Activated naive CD8-positive, alpha-beta T cell treated with anti-CD3 and anti-CD28 coated beads, Interleukin-2, amount 10 ng/mL, durations not matched to agents 7 days and 5 days (primary cell): ENCODE results near the gene LPAR6. TPM values are rescaled to one million over a fixed set of nuclear protein-coding genes. Genes with fewer than 3 reads are reported as not detected.
A peak's percentile ranks its signal among the peaks of the same experiment; 100 is the strongest.
"Not testable (repeated sequence)": the region's sequence is repeated elsewhere in the genome, so short reads cannot be mapped to it uniquely, and the experiment has no call there.

Experiments
- ATAC-seq: fragments of 150-1000 bp; cut with Tn5 transposase; one replicate; pipeline ENCODE4 v1.10.0; 2021; ENCODE audit warnings: low read depth, moderate library complexity
- POLR2A ChIA-PET: fragments of 350-600 bp; sonication (Branson Sonifier 250); formaldehyde crosslinking; loops from one replicate; lab custom pipeline; 2021; ENCODE audit warnings: antibody characterized with exemption; lab: Charles Lee
- DNase-seq: peaks from one replicate; pipeline ENCODE4 v3.0.0; 2021
- H3K27ac Mint-ChIP-seq: one replicate; pipeline ENCODE4 v1.8.0; 2022; ENCODE audit warnings: mild to moderate bottlenecking, mixed read lengths
- H3K27me3 Mint-ChIP-seq: one replicate; pipeline ENCODE4 v1.8.0; 2022; ENCODE audit warnings: mild to moderate bottlenecking, moderate library complexity, mixed read lengths
- H3K36me3 Mint-ChIP-seq: one replicate; pipeline ENCODE4 v1.8.0; 2021; ENCODE audit warnings: mild to moderate bottlenecking, mixed read lengths
- H3K4me1 Mint-ChIP-seq: one replicate; pipeline ENCODE4 v1.8.0; 2021; ENCODE audit warnings: mixed read lengths
- H3K4me3 Mint-ChIP-seq: one replicate; pipeline ENCODE4 v1.8.0; 2022; ENCODE audit warnings: mild to moderate bottlenecking, moderate library complexity, mixed read lengths
- H3K9me3 Mint-ChIP-seq: one replicate; pipeline ENCODE4 v1.8.0; 2021; ENCODE audit warnings: mixed read lengths
- total RNA-seq, 2 experiments: library from RNA; stranded (reverse); gene quantifications; one replicate each; pipeline ENCODE4 v1.2.3, GENCODE V29; 2021

LPAR6 gene
- total RNA-seq, 2 experiments from 2014 or later, result 48.1 to 55.4 TPM

DNA sequence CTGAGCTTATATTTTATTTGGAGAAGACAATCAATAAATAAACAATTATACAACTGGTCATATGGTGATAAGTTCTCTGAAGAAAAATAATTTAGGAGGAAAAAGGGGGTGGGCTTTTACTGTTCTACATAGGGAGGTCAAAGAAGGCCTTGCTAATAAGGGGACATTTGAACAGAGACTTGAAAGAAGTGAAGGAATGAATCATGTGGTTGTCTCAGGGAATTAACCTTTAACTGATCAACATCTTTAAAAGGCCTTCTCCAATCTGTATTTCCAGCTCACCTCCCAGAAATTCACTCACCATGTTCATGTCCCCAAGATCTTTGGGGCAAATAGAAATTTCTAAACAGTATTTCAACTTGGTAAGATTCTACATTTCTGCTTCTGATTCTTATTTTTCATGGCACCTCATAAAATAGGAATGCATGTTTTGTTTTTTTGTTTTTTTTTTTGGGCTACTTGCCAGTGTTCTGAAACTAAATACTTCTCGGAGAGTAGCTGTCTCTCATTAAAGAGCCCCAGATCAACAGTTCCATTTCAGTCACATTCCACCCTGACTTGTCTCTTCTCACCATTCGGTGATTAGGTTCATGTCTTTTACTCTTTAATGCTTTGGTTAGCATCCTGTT, 19.2 kb upstream of the LPAR6 start:
- POLR2A ChIA-PET, result no interaction called here
- Mint-ChIP-seq H3K36me3 (peaks cover 34% of the 10 kb centered on the region), H3K4me1 (peaks cover 31% of the 10 kb centered on the region), H3K27ac (no peak overlapping the region), H3K9me3 (peaks cover 3% of the 10 kb centered on the region), H3K4me3 (no peak overlapping the region), H3K27me3 (no peaks in the 10 kb centered on the region)
- ATAC-seq, result no peak
- DNase-seq, result no peak

DNA sequence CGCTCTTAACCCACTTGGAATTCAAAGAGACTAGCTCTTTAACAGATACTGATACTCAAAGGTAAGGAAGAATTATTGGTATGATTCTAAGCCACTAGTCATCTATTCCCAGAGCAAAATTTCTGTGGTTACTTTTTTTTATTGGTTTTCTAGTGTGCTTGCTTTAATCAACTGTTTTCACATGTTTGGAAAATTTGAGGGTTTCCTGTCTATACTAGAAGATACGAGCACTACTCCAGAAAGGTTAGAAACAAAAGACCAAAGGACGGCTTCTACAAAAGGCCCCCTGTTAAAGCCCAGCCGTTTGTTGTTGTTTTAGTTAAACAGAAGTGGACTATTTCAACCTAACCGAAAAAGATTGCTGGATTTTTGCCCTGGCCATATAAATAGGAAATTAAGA, 18.5 kb upstream of the LPAR6 start:
- Mint-ChIP-seq H3K27ac (no peak overlapping the region), H3K9me3 (peaks cover 6% of the 10 kb centered on the region), H3K36me3 (peaks cover 38% of the 10 kb centered on the region), H3K4me1 (peaks cover 30% of the 10 kb centered on the region), H3K4me3 (no peak overlapping the region), H3K27me3 (no peaks in the 10 kb centered on the region)
- POLR2A ChIA-PET, result no interaction called here
- no peak for ATAC-seq
- no peak for DNase-seq

DNA sequence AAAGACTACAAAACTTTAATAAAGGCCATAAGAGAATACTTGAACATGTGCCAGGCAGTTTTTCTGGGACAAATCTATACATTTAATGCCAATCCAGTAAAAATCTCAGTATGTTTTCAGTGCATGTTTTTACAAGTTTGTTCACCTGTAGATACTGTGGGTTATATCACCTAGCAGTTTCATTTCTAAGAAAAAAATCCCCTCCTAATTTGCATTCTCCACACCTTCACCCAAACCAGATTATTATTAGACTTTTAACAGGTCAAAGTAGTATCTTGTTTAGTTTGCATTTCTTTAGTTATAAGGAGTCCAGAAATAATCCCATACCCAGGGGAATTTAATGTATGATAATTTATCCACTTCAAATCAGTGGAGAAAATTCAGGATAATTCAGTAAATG, 17.0 kb upstream of the LPAR6 start:
- DNase-seq, result no peak
- Mint-ChIP-seq H3K36me3 (peaks cover 29% of the 10 kb centered on the region), H3K4me3 (no peak overlapping the region), H3K27me3 (no peaks in the 10 kb centered on the region), H3K4me1 (peaks cover 23% of the 10 kb centered on the region), H3K9me3 (peaks cover 3% of the 10 kb centered on the region), H3K27ac (no peak overlapping the region)
- no peak for ATAC-seq
- POLR2A ChIA-PET, result no interaction called here

DNA sequence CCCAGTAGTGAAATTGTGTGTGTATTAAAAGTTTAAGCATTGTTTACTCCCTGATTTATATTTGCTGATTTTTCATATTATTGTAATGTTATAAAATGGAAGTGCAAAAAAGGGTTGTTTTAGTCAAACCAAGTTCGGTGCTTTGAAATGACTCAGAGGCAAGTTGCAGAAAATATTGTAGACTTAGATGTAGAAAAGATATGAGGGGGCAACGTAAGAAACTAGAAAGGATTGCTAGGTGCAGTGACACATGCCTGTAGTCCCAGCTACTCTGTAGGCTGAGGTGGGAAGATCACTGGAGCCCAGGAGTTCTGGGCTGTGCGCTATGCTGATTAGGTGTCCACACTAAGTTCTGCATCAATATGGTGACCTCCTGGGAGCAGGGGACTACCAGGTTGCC, 16.1 kb upstream of the LPAR6 start:
- H3K36me3 Mint-ChIP-seq, result peaks cover 30% of the 10 kb centered on the region
- H3K4me3 Mint-ChIP-seq, result no peak overlapping the region
- peaks cover 20% of the 10 kb centered on the region for H3K4me1 Mint-ChIP-seq
- H3K27me3 Mint-ChIP-seq, result no peaks in the 10 kb centered on the region
- POLR2A ChIA-PET, result no interaction called here
- peaks cover 5% of the 10 kb centered on the region for H3K9me3 Mint-ChIP-seq
- no peak overlapping the region for H3K27ac Mint-ChIP-seq
- ATAC-seq, result no peak
- no peak for DNase-seq

DNA sequence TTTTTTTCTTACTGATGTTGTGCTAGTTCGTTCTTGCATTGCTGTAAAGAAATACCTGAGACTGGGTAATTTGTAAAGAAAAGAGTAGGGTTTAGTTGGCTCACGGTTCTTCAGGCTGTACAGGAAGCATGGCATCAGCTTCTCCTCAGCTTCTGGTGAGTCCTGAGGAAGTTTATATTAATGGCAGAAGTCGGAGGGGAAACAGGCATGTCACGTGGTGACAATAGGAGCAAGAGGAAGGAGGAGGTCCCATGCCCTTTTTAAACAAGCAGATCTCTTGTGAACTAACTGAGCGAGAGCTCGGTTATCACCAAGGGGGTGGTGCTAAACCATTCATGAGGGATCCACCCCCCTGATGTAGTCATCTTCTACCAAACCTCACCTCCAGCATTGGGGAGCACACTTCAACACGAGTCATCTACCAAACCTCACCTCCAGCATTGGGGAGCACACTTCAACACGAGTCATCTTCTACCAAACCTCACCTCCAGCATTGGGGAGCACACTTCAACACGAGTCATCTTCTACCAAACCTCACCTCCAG, 13.9 kb upstream of the LPAR6 start:
- H3K27ac Mint-ChIP-seq, DNase-seq, H3K4me3 Mint-ChIP-seq, POLR2A ChIA-PET, H3K27me3 Mint-ChIP-seq, ATAC-seq, H3K9me3 Mint-ChIP-seq: not testable (repeated sequence)
- peaks cover 36% of the 10 kb centered on the region for H3K36me3 Mint-ChIP-seq
- H3K4me1 Mint-ChIP-seq, result peaks cover 17% of the 10 kb centered on the region

DNA sequence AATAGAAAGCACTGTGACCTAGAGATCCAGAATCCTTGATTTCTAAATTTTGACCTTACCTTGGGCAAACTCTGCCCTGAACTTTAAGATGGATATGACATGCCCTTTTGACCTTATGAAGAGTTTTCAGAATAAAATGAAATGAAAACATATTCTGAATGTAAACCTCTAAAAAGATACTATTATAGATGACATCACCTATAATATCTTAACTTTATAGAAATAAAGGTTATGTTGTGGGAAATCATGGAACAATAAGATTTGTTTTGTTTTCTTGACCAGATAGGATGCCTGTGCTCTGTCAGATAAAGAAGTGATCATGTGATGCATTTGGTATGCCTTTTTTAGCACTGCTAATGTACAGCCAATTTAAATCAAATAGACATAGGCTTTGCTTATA, 13.1 kb upstream of the LPAR6 start:
- Mint-ChIP-seq H3K9me3 (peaks cover 8% of the 10 kb centered on the region), H3K4me1 (peaks cover 12% of the 10 kb centered on the region), H3K27ac (no peak overlapping the region), H3K36me3 (peaks cover 40% of the 10 kb centered on the region), H3K4me3 (no peak overlapping the region), H3K27me3 (no peaks in the 10 kb centered on the region)
- POLR2A ChIA-PET, result no interaction called here
- ATAC-seq (no peak), DNase-seq (no peak)

DNA sequence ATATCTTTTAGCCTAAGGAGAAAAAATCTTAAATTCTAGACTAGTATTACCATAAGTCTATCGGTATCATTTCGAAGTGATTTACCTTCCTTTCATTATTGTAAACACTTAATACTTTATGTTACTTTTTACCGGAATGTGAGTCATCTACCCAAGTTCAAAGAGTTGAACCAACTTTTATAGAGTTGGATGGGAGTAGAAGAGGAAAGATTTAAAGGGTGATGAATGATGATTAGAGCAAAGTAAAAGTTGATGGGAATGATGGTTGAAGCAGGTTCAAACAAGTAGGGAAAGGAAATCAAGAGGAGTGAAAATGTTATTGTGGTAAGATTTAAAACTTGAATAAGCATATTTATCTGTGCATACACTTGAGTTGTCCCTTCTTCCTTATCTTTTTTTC, 11.3 kb upstream of the LPAR6 start:
- H3K27ac Mint-ChIP-seq, result no peak overlapping the region
- peaks cover 52% of the 10 kb centered on the region for H3K36me3 Mint-ChIP-seq
- peaks cover 22% of the 10 kb centered on the region for H3K9me3 Mint-ChIP-seq
- H3K4me1 Mint-ChIP-seq, result peaks cover 5% of the 10 kb centered on the region
- no peak overlapping the region for H3K4me3 Mint-ChIP-seq
- no peaks in the 10 kb centered on the region for H3K27me3 Mint-ChIP-seq
- POLR2A ChIA-PET, result no interaction called here
- DNase-seq, result no peak
- ATAC-seq, result no peak

DNA sequence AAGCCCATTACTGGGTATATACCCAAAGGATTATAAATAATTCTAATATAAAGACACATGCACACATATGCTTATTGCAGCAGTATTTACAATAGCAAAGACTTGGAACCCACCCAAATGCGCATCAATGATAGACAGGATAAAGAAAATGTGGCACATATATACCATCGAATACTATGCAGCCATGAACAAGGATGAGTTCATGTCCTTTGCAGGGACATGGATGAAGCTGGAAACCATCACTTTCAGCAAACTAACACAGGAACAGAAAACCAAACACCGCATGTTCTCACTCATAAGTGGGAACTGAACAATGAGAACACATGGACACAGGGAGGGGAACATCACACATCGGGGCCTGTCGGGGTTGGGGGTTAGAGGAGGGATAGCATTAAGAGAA, 9.1 kb upstream of the LPAR6 start:
- Mint-ChIP-seq H3K9me3 (peaks cover 35% of the 10 kb centered on the region), H3K36me3 (peaks cover 68% of the 10 kb centered on the region)
- POLR2A ChIA-PET, H3K4me1 Mint-ChIP-seq, ATAC-seq, H3K4me3 Mint-ChIP-seq, H3K27me3 Mint-ChIP-seq, DNase-seq, H3K27ac Mint-ChIP-seq: not testable (repeated sequence)

DNA sequence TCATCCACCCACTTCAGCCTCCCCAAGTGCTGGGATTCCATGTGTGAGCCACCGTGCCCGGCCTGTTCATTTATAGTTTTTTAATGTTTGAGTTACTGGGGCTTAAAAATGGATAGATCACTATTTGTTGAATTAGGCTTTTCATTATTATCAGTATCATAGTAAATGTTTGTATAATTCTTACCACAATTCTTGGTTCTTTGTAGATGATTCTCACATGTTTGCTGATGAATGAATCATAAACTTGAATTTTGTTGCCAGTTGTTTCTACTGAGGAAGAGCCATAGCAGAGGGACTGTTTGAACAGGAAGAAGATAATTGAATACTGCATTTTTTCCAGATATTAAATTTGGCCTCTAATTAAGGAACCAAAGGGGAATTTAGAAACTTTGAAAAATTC, 2.6 kb upstream of the LPAR6 start:
- Mint-ChIP-seq H3K9me3 (peaks cover 27% of the 10 kb centered on the region), H3K36me3 (peaks cover 68% of the 10 kb centered on the region), H3K27me3 (no peaks in the 10 kb centered on the region), H3K4me1 (peaks cover 11% of the 10 kb centered on the region), H3K4me3 (no peak overlapping the region), H3K27ac (no peak overlapping the region)
- DNase-seq (no peak), ATAC-seq (no peak)
- POLR2A ChIA-PET, result interaction anchor here (0.7 kb wide), 1 partner anchor 165 kb away, joined by 3 read pairs; no protein-coding TSS in a partner anchor

DNA sequence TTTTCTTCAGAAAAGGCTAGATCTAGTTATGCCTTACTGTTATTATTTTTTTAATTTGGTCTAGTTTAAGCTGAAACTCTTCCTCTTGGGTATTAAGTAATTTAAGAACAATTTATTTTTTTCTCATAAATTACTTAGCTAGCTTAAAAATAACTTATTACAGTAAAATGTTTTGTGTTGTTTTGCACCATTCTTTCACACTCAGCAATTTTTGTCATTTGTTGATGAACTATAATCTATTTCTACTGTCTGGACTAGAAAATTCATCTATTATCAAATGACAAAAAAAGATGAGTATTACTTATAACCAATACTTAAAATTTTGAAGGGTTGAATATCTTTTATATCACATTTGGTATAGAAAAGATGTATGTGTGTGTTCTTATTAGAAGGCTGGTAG, 1.6 kb upstream of the LPAR6 start:
- H3K27ac Mint-ChIP-seq, result no peak overlapping the region
- DNase-seq (no peak), ATAC-seq (no peak)
- H3K4me1 Mint-ChIP-seq, result peaks cover 19% of the 10 kb centered on the region
- no peak overlapping the region for H3K4me3 Mint-ChIP-seq
- H3K27me3 Mint-ChIP-seq, result no peaks in the 10 kb centered on the region
- peaks cover 18% of the 10 kb centered on the region for H3K9me3 Mint-ChIP-seq
- peaks cover 69% of the 10 kb centered on the region for H3K36me3 Mint-ChIP-seq
- POLR2A ChIA-PET, result interaction anchor here (0.7 to 1.0 kb wide), 2 partner anchors 34 to 78 kb away, joined by 3 read pairs; no protein-coding TSS in a partner anchor

DNA sequence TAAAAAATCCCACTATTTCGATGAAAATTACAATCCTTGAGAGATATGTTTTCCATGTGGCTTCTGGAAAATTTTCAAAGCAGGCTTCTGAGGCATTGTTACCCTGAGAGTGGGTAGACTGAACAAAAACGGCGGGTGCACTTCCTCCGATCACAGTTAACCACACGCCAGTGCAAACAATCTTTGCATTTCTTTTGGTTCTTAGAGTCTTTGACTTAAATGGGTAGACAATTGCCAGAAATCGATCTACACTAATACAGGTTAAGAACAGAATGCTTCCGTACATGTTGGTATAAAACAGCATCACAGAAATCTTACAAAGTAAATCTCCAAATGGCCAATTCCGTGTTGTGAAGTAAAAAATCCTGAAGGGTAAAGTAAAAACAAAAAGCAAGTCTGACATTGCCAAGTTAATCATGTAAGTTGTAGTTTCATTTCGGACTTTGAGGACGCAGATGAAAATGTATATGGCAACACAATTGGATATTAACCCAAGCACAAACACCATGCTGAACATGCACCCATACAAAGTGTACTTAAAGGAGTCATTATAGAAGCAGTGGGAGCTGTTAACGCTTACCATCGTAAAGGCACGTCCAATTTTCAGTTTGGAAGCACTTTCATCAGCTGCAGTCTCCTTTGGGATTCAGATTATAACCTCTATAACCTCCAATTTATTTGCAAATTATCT, 927 bp downstream of the LPAR6 start:
- DNase-seq, result no peak
- Mint-ChIP-seq H3K4me1 (peaks cover 30% of the 10 kb centered on the region), H3K27ac (peak overlapping the region; percentile 97)

DNA sequence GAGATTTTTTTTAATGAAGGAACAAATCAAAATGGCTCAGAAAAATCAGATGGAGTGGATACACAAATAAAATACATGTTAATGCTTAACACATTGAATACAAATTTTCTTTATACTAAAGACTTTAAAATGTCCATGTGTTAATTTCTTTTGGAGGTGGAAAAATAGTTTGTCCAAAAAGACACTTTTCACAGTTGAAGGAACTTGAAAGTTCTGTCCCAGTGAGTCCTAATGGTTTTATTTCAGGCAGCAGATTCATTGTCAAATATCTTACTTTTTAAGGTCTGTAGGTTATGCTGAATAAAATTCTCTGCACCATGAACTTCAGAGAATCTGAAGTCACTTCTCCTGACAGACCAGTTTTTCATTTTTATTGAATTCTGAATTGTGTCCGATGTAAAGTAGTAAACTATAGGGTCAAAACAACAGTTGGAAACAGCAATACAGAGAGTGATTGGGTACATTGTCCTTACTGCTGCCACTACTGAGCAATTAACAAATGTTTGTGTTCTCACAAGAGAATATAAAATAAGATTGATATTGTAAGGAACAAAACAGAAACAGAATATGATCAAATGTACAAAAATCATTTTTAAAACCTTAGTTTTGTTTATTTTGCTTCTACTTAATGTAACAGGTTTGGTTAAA, 1.6 kb downstream of the LPAR6 start:
- ATAC-seq, result no peak
- Mint-ChIP-seq H3K9me3 (peaks cover 2% of the 10 kb centered on the region), H3K4me3 (peak overlapping the region; percentile 99), H3K27me3 (no peaks in the 10 kb centered on the region), H3K36me3 (peaks cover 53% of the 10 kb centered on the region), H3K4me1 (peaks cover 32% of the 10 kb centered on the region), H3K27ac (peak overlapping the region; percentile 97)
- DNase-seq, result no peak
- POLR2A ChIA-PET, result no interaction called here

More for the DNA sequence above, 927 bp downstream of the LPAR6 start:
- Mint-ChIP-seq H3K36me3 (peaks cover 57% of the 10 kb centered on the region), H3K27me3 (no peaks in the 10 kb centered on the region), H3K4me3 (peak overlapping the region; percentile 99), H3K9me3 (peaks cover 2% of the 10 kb centered on the region)
- peak; percentile 75 for ATAC-seq
- POLR2A ChIA-PET, result interaction anchor here (0.6 to 1.6 kb wide), 10 partner anchors 8 to 187 kb away, joined by 3 to 7 read pairs (median 4); no protein-coding TSS in a partner anchor

DNA sequence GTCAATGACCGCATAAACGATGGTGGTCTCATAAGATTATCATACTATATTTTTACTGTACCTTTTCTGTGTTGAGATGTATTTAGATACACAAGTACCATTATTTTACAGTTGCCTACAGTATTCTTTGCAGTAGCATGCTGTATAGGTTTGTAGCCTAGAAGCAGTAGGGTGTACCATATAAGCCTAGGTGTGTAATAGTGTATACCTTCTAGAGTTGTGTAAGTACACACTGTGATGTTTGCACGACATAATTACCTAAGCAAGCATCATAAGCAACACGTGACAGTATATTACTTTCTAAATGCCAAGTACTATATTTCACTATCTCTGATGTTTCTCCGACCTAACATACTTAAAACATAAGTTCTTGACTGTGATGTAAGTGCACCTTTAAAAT, 2.7 kb downstream of the LPAR6 start:
- Mint-ChIP-seq H3K9me3 (no peaks in the 10 kb centered on the region), H3K27ac (peak overlapping the region; percentile 75)
- DNase-seq, result no peak

More for the DNA sequence above, 2.7 kb downstream of the LPAR6 start:
- Mint-ChIP-seq H3K27me3 (no peaks in the 10 kb centered on the region), H3K4me1 (peaks cover 35% of the 10 kb centered on the region), H3K4me3 (peak overlapping the region; percentile 90), H3K36me3 (peaks cover 49% of the 10 kb centered on the region)
- ATAC-seq, result no peak
- POLR2A ChIA-PET, result no interaction called here
